GM18507 (cell line): ENCODE results near the gene ITPR2.
"Not testable (repeated sequence)": the region's sequence is repeated elsewhere in the genome, so short reads cannot be mapped to it uniquely, and the experiment has no call there.

Experiments
- DNase-seq: peaks from one replicate; pipeline ENCODE4 v3.0.0; 2011; ENCODE audit warnings: low read depth; ENCODE audit not compliant: insufficient read length; ENCODE audit errors: extremely low spot score
- FAIRE-seq: peaks from 2 replicates; lab custom pipeline; 2011; peaks lifted over from hg19 to GRCh38; lab: Jason Lieb, UNC

Gene ITPR2

GRCh38 chr12:26465419-26466097 is 367.4 kb downstream of the ITPR2 start:
- DNase-seq (no peak), FAIRE-seq (no peak)

GRCh38 chr12:26461776-26462175 is 371.2 kb downstream of the ITPR2 start:
- FAIRE-seq = peak; percentile 26
- no peak for DNase-seq

- DNase-seq = no peak
- no peak for FAIRE-seq
These were observed 372.6 kb downstream of the ITPR2 start for GRCh38 chr12:26460361-26460760.

- DNase-seq (no peak), FAIRE-seq (no peak)
These were observed 376.9 kb downstream of the ITPR2 start for GRCh38 chr12:26455936-26456574.

GRCh38 chr12:26453246-26453645 is 379.7 kb downstream of the ITPR2 start:
- DNase-seq = no peak
- peak; percentile 31 for FAIRE-seq

GRCh38 chr12:26452511-26452910 is 380.5 kb downstream of the ITPR2 start:
- FAIRE-seq = no peak
- DNase-seq = no peak

- DNase-seq (no peak), FAIRE-seq (no peak)
These were observed 381.2 kb downstream of the ITPR2 start for GRCh38 chr12:26451763-26452162.

- DNase-seq (no peak), FAIRE-seq (no peak)
These were observed 387.1 kb downstream of the ITPR2 start for GRCh38 chr12:26445909-26446308.

- no peak for DNase-seq
- no peak for FAIRE-seq
These were observed 389.7 kb downstream of the ITPR2 start for GRCh38 chr12:26443309-26443708.

- FAIRE-seq = no peak
- no peak for DNase-seq
These were observed 391.6 kb downstream of the ITPR2 start for GRCh38 chr12:26441434-26441833.

GRCh38 chr12:26435069-26435404 is 398.0 kb downstream of the ITPR2 start:
- FAIRE-seq (no peak), DNase-seq (no peak)

- FAIRE-seq (peak; percentile 77), DNase-seq (no peak)
These were observed 398.5 kb downstream of the ITPR2 start for GRCh38 chr12:26434299-26435068.

- FAIRE-seq, DNase-seq: not testable (repeated sequence)
These were observed 399.3 kb downstream of the ITPR2 start for GRCh38 chr12:26433701-26434100.

GRCh38 chr12:26431211-26431610 is 401.8 kb downstream of the ITPR2 start:
- FAIRE-seq (no peak), DNase-seq (no peak)

GRCh38 chr12:26430596-26430995 is 402.4 kb downstream of the ITPR2 start:
- DNase-seq = not testable (repeated sequence)
- peak; percentile 42 for FAIRE-seq

GRCh38 chr12:26429070-26429691 is 403.8 kb downstream of the ITPR2 start:
- DNase-seq (no peak), FAIRE-seq (no peak)

- no peak for FAIRE-seq
These were observed 404.6 kb downstream of the ITPR2 start for GRCh38 chr12:26428420-26428819.

GRCh38 chr12:26426652-26427051 is 406.3 kb downstream of the ITPR2 start:
- no peak for DNase-seq
- FAIRE-seq = no peak

More at GRCh38 chr12:26428420-26428819, 404.6 kb downstream of the ITPR2 start:
- DNase-seq = no peak

GRCh38 chr12:26425587-26426260 is 407.3 kb downstream of the ITPR2 start:
- DNase-seq (no peak), FAIRE-seq (peak; percentile 67)
